Loucy (cell line): ENCODE results near the gene PFN3.

Source experiments
- EZH2phosphoT487 ChIP-seq: fragments of 200-600 bp; IDR thresholded peaks from 2 replicates; pipeline ENCODE4 v1.6.1; 2018; ENCODE audit warnings: antibody characterized with exemption, mild to moderate bottlenecking, moderate library complexity, borderline replicate concordance
- TF ChIP-seq, protein P1 (sequence below): fragments of 200-600 bp; sonication (generic); conservative IDR thresholded peaks from 2 replicates; pipeline ENCODE4 v1.5.1; 2014; ENCODE audit warnings: mild to moderate bottlenecking, antibody characterized with exemption, low read length

DNA sequence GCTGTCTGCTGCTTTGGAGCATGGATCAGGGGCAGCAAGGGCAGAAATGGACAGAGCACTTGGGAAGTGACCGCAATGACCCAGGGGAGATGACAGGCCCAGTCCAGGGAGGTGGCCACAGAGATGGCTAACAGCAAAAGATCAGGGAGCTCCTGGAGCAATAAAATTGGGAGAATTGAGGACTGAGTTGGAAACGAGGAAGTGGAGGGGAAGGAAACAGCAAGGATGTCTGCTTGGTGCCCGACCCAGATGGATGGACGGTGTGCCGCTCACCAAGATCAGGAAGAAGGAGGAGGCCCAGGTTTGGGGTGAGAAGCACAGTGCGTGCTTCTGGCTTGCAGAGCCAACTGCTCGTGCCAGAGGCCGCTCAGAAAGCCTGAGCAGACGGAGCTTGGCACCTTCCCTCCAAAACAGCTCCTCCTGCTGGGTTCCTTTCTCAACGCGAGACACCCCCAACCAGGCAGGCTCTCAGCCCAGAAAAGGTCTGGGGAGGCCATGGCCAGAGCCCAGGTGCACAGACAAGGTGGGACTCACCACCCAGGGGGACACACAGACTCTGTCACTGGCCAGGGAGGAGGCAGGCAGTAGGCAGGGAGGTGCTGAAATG lies 17.9 kb downstream of the PFN3 start:
- TF ChIP-seq, protein P1, sequence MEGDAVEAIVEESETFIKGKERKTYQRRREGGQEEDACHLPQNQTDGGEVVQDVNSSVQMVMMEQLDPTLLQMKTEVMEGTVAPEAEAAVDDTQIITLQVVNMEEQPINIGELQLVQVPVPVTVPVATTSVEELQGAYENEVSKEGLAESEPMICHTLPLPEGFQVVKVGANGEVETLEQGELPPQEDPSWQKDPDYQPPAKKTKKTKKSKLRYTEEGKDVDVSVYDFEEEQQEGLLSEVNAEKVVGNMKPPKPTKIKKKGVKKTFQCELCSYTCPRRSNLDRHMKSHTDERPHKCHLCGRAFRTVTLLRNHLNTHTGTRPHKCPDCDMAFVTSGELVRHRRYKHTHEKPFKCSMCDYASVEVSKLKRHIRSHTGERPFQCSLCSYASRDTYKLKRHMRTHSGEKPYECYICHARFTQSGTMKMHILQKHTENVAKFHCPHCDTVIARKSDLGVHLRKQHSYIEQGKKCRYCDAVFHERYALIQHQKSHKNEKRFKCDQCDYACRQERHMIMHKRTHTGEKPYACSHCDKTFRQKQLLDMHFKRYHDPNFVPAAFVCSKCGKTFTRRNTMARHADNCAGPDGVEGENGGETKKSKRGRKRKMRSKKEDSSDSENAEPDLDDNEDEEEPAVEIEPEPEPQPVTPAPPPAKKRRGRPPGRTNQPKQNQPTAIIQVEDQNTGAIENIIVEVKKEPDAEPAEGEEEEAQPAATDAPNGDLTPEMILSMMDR: peak; percentile 48
- TF ChIP-seq EZH2phosphoT487: no peak
